Caco-2 (cell line): ENCODE results near the gene HOOK1. TPM values are rescaled to one million over a fixed set of nuclear protein-coding genes. Genes with fewer than 3 reads are reported as not detected.

Source experiments
- BruUV-seq: library from RNA; stranded (reverse); fragments of 400-500 nt; replicated peaks from 2 replicates; lab custom pipeline; 2021; lab: Mats Ljungman, UMichigan
- CTCF ChIA-PET: fragments of 300-600 bp; sonication (Branson Sonifier 250); formaldehyde crosslinking; loops from one replicate; lab custom pipeline; 2022; ENCODE audit warnings: antibody characterized with exemption; lab: Charles Lee
- POLR2A ChIA-PET: fragments of 300-600 bp; sonication (Branson Sonifier 250); formaldehyde crosslinking; loops from one replicate; lab custom pipeline; 2022; ENCODE audit warnings: antibody characterized with exemption; lab: Charles Lee
- DNase-seq, 2 experiments: peaks; one replicate each; pipeline versions ENCODE4 v3.0.0 to v3.0.0-alpha.2; 2020 to 2022
- H3K27me3 ChIP-seq: replicated peaks from 2 replicates; pipeline ENCODE4 v1.6.0; 2011; ENCODE audit warnings: low read length; ENCODE audit not compliant: control insufficient read depth, insufficient read depth
- H3K36me3 ChIP-seq: 2 replicates; pipeline ENCODE4 v1.5.1; 2011; ENCODE audit warnings: low read length; ENCODE audit not compliant: control insufficient read depth, insufficient read depth
- H3K4me1 ChIP-seq: fragments of 250-450 bp; sonication (Bioruptor Pico); 2 replicates; pipeline ENCODE4 v1.5.1; 2020; ENCODE audit warnings: mild to moderate bottlenecking
- H3K4me3 ChIP-seq: 2 replicates; pipeline ENCODE4 v1.5.1; 2011; ENCODE audit warnings: low read depth, mild to moderate bottlenecking, control low read depth, low read length
- H3K9me3 ChIP-seq: fragments of 250-450 bp; sonication (Bioruptor Pico); 2 replicates; pipeline ENCODE4 v1.5.1; 2020; ENCODE audit warnings: mild to moderate bottlenecking, moderate library complexity
- H3K27ac Mint-ChIP-seq: one replicate; pipeline ENCODE4 v1.8.0; 2022; ENCODE audit warnings: mixed read lengths; ENCODE audit not compliant: unreplicated experiment
- H3K27me3 Mint-ChIP-seq: one replicate; pipeline ENCODE4 v1.8.0; 2022; ENCODE audit warnings: mixed read lengths; ENCODE audit not compliant: insufficient read depth, unreplicated experiment
- H3K36me3 Mint-ChIP-seq: one replicate; pipeline ENCODE4 v1.8.0; 2022; ENCODE audit warnings: mild to moderate bottlenecking, mixed read lengths; ENCODE audit not compliant: insufficient read depth, unreplicated experiment
- H3K4me1 Mint-ChIP-seq: one replicate; pipeline ENCODE4 v1.8.0; 2022; ENCODE audit warnings: low read depth, mixed read lengths; ENCODE audit not compliant: unreplicated experiment
- H3K4me3 Mint-ChIP-seq: one replicate; pipeline ENCODE4 v1.8.0; 2022; ENCODE audit warnings: mild to moderate bottlenecking, moderate library complexity, mixed read lengths; ENCODE audit not compliant: unreplicated experiment
- H3K9me3 Mint-ChIP-seq: one replicate; pipeline ENCODE4 v1.8.0; 2022; ENCODE audit warnings: mixed read lengths; ENCODE audit not compliant: unreplicated experiment
- intact Hi-C: fragments of 100-400 bp; cut with micrococcal nuclease; formaldehyde crosslinking; loops from one replicate; pipeline ENCODE4 v1.10.0; 2022; ENCODE audit not compliant: unreplicated experiment
- total RNA-seq: library from RNA; stranded (reverse); gene quantifications from 2 replicates; pipeline ENCODE4 v1.2.3, GENCODE V29; 2022
- TF ChIP-seq, protein P1 (sequence below), 2 experiments: fragments of 200-600 bp in 1 of 2; IDR thresholded peaks; 1 replicate in 1 of 2; 2 replicates in 1 of 2; pipeline versions ENCODE4 v1.5.1 to v1.8.0; 2011 to 2022; ENCODE audit warnings: antibody characterized with exemption in 1 of 2, control low read depth in 1 of 2, inconsistent platforms in 1 of 2, low read depth in 1 of 2, low read length in 1 of 2, mild to moderate bottlenecking in 1 of 2, moderate library complexity in 1 of 2; ENCODE audit not compliant: insufficient read depth in 1 of 2, severe bottlenecking in 1 of 2, unreplicated experiment in 1 of 2

The HOOK1 gene
- total RNA-seq, 1 experiment from 2014 or later = 25.2 TPM

- Histone ChIP-seq H3K36me3 (no peaks in the 10 kb centered on the region), H3K4me3 (no peak overlapping the region), H3K4me1 (no peaks in the 10 kb centered on the region), H3K9me3 (no peaks in the 10 kb centered on the region), H3K27me3 (no peaks in the 10 kb centered on the region)
- no peaks in the 10 kb centered on the region for H3K36me3 Mint-ChIP-seq
- intact Hi-C loops = no loop called here
- H3K27me3 Mint-ChIP-seq = peaks cover 3% of the 10 kb centered on the region
- no peaks in the 10 kb centered on the region for H3K4me1 Mint-ChIP-seq
- no TSS peak for BruUV-seq
- no peak for DNase-seq
- H3K4me3 Mint-ChIP-seq = no peak overlapping the region
- no peak overlapping the region for H3K27ac Mint-ChIP-seq
- POLR2A ChIA-PET = no interaction called here
- TF ChIP-seq, protein P1, sequence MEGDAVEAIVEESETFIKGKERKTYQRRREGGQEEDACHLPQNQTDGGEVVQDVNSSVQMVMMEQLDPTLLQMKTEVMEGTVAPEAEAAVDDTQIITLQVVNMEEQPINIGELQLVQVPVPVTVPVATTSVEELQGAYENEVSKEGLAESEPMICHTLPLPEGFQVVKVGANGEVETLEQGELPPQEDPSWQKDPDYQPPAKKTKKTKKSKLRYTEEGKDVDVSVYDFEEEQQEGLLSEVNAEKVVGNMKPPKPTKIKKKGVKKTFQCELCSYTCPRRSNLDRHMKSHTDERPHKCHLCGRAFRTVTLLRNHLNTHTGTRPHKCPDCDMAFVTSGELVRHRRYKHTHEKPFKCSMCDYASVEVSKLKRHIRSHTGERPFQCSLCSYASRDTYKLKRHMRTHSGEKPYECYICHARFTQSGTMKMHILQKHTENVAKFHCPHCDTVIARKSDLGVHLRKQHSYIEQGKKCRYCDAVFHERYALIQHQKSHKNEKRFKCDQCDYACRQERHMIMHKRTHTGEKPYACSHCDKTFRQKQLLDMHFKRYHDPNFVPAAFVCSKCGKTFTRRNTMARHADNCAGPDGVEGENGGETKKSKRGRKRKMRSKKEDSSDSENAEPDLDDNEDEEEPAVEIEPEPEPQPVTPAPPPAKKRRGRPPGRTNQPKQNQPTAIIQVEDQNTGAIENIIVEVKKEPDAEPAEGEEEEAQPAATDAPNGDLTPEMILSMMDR (IDR thresholded peaks at IDR 0.05; ENCODE audit: insufficient read depth in 1 of 2, low read depth in 1 of 2, low read length in 1 of 2, severe bottlenecking in 1 of 2, unreplicated experiment in 1 of 2) = no peak
- CTCF ChIA-PET = no interaction called here
- H3K9me3 Mint-ChIP-seq = no peaks in the 10 kb centered on the region
Measured at GRCh38 chr1:59769736-59770095, 45.0 kb upstream of the HOOK1 start.

GRCh38 chr1:59771361-59771760 lies 43.4 kb upstream of the HOOK1 start:
- H3K4me1 ChIP-seq = no peaks in the 10 kb centered on the region
- H3K4me3 Mint-ChIP-seq = no peak overlapping the region
- H3K36me3 Mint-ChIP-seq = no peaks in the 10 kb centered on the region
- CTCF ChIA-PET = no interaction called here
- no peak overlapping the region for H3K27ac Mint-ChIP-seq
- no peaks in the 10 kb centered on the region for H3K9me3 Mint-ChIP-seq
- no peaks in the 10 kb centered on the region for H3K9me3 ChIP-seq
- H3K27me3 ChIP-seq = no peaks in the 10 kb centered on the region
- DNase-seq = no peak
- H3K27me3 Mint-ChIP-seq = peaks cover 3% of the 10 kb centered on the region
- intact Hi-C loops = no loop called here
- POLR2A ChIA-PET = no interaction called here
- no TSS peak for BruUV-seq
- TF ChIP-seq, protein P1 (IDR thresholded peaks at IDR 0.05; ENCODE audit: insufficient read depth in 1 of 2, low read depth in 1 of 2, low read length in 1 of 2, severe bottlenecking in 1 of 2, unreplicated experiment in 1 of 2) = no peak
- no peak overlapping the region for H3K4me3 ChIP-seq
- no peaks in the 10 kb centered on the region for H3K4me1 Mint-ChIP-seq
- no peaks in the 10 kb centered on the region for H3K36me3 ChIP-seq

DNA sequence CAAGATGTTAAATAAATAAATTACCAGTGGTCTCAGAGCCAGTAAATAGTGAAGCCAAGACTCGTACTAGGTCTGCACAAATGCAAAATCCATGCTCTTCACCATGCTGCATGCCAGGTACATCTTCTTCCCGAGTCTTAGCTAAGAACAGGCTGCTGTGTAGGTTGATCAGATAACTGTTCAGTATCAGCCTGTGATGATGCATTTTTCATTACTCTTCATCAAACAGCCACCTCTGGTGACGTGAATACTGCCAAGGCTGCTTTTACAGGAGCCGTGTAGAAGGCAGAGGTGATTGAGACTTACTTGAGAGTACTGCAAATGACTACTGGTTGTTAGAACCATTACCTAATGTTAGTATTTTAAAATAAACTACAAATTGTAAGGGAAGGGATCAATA lies 39.3 kb upstream of the HOOK1 start:
- intact Hi-C loops = no loop called here
- Histone ChIP-seq H3K36me3 (no peaks in the 10 kb centered on the region), H3K4me1 (no peaks in the 10 kb centered on the region), H3K4me3 (no peak overlapping the region), H3K27me3 (no peaks in the 10 kb centered on the region), H3K9me3 (no peaks in the 10 kb centered on the region)
- Mint-ChIP-seq H3K27me3 (peaks cover 3% of the 10 kb centered on the region), H3K4me3 (no peak overlapping the region), H3K4me1 (no peaks in the 10 kb centered on the region), H3K27ac (no peak overlapping the region), H3K36me3 (no peaks in the 10 kb centered on the region), H3K9me3 (no peaks in the 10 kb centered on the region)
- TF ChIP-seq, protein P1 (IDR thresholded peaks at IDR 0.05; ENCODE audit: insufficient read depth in 1 of 2, low read depth in 1 of 2, low read length in 1 of 2, severe bottlenecking in 1 of 2, unreplicated experiment in 1 of 2) = no peak
- DNase-seq = no peak
- ChIA-PET CTCF (no interaction called here), POLR2A (no interaction called here)
- no TSS peak for BruUV-seq
